NCI-H460 (cell line): ENCODE measurements around the gene SIT1. TPM values are rescaled to one million over a fixed set of nuclear protein-coding genes. Genes with fewer than 3 reads are reported as not detected.

Experiments used
- DNase-seq: peaks from one replicate; pipeline ENCODE4 v3.0.0-alpha.2; 2016; ENCODE audit warnings: low read depth; ENCODE audit errors: extremely low read depth
- total RNA-seq: library from RNA; depleted of rRNA; stranded (reverse); fragments of >200 nt; shearing (Covaris generic); gene quantifications from 2 replicates; pipeline ENCODE4 v1.2.3, GENCODE V29; 2014

The SIT1 gene
- total RNA-seq, 1 experiment from 2014 or later, result not detected

DNA sequence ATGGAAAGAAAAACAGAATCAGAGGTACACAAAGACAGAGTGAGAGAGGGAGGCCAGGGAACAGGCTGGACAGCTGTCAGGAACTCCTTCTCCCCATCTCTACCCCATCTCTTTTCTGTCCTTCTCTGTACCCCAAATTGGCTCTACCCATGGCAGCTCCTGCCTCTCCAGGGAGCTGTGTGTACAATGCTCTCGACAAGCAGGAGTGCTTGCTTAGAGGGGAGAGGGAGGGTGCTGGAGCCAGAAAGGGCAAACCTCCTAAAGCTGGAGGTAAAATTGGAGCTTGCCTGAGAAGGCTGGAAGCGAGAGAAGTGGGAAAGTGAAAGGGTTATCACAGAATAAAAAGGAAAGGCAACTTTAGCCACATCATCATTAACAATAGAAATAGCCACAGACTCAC, 32.6 kb upstream of the SIT1 start:
- DNase-seq, result no peak

DNA sequence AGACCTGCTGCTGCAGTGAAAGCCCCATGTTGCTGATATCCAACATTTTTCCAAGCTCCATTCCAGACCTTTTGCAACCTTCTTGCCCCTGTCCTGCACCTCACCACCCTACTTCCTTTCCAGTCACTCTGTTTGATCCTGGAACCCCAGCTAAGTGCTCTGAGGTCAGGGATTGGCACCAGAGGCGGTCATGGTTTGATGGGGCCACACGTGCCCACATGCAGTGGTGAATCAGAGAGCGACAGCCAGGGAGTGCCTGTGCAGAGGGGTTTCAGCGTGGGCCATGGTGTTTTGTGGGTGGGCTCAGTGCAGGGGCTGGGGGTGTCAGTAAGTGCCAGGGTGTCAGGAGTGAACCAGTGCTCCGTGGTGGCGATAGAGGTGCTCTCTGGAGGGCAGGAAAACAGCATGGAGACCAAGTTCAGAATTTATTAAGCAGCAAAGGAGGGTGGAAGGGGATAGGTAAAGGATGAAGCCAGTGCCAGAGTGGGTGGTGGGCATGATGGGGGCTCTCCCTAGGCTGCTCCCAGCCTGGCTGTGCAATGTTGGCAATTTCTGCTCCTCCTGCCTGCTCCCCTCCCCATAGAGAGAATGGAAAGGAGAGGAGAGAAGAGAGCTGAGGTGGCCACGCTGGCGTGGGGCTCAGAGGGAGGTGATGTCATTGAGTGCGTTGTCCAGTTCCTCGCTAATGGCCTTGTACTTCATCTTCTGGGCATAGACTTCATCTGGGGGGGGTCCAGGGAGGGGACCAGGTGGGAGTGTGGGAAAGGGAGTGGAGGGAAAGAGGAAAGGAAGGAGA, 32.0 kb upstream of the SIT1 start:
- DNase-seq, result no peak

DNA sequence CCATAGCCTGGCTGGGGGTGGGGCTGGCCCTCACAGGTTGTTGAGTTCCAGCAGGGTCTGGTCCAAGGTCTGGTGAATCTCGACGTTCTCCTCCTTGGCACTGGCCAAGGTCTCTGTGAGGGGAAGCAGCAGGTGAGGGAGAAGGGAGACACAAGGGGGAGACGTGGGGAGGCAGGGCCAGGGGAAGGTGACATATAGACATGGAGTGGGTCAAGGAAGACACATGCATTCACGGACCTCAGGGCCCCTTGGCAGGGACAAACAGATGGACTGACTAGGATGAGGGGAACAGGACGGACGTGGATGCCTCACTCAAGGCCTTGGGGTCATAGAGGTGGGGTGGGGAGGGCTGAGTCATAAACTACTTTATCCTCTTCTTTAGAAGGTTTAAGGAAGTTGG, 31.3 kb upstream of the SIT1 start:
- DNase-seq, result no peak

DNA sequence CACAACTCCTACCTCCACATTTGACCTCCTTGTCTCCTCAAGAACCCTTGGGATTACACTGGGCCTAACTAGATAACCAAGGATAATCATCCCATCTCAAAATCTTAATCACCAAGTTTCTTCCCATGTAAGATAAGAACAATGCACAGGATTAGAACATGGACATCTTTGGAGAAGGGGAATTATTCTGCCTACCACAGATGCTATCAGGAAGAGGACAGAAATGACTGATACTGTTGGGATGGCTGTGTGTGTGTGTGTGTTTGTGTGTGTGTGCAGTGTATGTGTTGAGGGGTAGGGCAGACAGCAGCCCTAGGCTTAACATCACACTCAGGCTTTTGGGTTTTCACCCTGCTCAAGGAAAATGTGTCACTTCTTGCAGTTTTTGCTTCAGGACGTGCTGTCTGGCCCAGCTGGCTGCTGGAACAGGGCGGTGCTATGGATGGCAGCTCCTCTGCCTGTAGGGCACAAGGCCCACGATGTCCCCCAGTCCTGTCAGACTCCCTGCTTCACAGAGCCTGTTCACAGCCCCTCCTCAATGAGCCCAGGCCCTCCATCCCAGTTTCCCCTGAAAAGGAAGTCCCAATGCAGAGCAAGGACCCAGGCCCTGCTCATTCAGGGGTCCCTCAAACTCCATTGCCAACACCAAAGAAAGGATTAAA, 30.7 kb upstream of the SIT1 start:
- DNase-seq, result no peak

DNA sequence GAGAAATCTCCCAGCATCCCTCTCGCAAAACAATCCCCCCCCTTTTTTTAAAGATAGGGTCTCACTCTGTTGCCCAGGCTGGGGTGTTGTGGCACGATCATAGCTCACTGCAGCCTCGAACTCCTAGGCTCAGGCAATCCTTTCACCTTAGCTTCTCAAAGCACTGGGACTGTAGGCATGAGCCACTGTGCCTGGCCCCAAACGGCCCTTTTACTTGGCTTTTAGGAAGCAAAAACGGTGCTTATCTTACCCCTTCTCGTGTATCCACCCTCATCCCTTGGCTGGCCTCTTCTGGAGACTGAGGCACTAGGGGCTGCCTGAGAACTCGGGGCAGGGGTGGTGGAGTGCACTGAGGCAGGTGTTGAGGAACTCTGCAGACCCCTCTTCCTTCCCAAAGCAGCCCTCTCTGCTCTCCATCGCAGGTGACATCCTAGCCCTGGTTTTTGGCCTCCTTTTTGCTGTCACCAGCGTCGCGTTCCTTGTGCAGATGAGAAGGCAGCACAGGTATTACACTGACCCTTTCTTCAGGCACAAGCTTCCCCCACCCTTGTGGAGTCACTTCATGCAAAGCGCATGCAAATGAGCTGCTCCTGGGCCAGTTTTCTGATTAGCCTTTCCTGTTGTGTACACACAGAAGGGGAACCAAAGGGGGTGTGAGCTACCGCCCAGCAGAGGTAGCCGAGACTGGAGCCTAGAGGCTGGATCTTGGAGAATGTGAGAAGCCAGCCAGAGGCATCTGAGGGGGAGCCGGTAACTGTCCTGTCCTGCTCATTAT, 29.8 kb upstream of the SIT1 start:
- DNase-seq, result no peak

DNA sequence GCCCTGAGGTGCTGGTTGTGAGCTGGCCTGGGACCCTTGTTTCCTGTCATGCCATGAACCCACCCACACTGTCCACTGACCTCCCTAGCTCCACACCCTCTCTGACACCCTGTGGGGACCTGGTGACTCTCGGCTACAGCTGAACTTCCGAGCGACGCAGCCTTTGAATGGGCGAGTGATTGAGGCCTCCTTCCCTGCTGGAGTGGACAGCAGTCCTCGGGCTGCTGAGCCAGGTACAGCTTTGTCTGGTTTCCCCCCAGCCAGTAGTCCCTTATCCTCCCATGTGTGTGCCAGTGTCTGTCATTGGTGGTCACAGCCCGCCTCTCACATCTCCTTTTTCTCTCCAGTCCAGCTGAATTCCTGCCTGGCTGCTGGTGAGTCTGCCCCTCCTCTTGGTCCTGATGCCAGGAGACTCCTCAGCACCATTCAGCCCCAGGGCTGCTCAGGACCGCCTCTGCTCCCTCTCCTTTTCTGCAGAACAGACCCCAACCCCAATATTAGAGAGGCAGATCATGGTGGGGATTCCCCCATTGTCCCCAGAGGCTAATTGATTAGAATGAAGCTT, 29.1 kb upstream of the SIT1 start:
- no peak for DNase-seq

DNA sequence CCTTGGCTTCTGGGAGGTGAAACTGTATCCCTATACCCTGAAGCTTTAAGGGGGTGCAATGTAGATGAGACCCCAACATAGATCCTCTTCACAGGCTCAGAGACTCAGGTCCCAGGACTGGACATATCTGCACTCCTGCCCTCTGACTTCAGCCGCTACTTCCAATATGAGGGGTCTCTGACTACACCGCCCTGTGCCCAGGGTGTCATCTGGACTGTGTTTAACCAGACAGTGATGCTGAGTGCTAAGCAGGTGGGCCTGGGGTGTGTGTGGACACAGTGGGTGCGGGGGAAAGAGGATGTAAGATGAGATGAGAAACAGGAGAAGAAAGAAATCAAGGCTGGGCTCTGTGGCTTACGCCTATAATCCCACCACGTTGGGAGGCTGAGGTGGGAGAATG, 28.4 kb upstream of the SIT1 start:
- DNase-seq, result no peak

DNA sequence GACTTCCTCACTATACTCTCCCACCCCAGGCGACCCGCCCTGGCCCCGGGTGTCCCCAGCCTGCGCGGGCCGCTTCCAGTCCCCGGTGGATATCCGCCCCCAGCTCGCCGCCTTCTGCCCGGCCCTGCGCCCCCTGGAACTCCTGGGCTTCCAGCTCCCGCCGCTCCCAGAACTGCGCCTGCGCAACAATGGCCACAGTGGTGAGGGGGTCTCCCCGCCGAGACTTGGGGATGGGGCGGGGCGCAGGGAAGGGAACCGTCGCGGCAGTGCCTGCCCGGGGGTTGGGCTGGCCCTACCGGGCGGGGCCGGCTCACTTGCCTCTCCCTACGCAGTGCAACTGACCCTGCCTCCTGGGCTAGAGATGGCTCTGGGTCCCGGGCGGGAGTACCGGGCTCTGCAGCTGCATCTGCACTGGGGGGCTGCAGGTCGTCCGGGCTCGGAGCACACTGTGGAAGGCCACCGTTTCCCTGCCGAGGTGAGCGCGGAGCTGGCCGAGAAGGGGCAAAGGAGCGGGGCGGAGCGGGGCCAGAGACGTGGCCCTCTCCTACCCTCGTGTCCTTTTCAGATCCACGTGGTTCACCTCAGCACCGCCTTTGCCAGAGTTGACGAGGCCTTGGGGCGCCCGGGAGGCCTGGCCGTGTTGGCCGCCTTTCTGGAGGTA, 25.1 kb upstream of the SIT1 start:
- no peak for DNase-seq

DNA sequence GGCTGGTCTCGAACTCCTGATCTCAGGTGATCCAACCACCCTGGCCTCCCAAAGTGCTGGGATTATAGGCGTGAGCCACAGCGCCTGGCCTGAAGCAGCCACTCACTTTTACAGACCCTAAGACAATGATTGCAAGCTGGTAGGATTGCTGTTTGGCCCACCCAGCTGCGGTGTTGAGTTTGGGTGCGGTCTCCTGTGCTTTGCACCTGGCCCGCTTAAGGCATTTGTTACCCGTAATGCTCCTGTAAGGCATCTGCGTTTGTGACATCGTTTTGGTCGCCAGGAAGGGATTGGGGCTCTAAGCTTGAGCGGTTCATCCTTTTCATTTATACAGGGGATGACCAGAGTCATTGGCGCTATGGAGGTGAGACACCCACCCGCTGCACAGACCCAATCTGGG, 24.5 kb upstream of the SIT1 start:
- DNase-seq, result no peak

DNA sequence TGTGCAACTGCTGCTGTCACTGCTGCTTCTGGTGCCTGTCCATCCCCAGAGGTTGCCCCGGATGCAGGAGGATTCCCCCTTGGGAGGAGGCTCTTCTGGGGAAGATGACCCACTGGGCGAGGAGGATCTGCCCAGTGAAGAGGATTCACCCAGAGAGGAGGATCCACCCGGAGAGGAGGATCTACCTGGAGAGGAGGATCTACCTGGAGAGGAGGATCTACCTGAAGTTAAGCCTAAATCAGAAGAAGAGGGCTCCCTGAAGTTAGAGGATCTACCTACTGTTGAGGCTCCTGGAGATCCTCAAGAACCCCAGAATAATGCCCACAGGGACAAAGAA, 23.3 kb upstream of the SIT1 start:
- no peak for DNase-seq

DNA sequence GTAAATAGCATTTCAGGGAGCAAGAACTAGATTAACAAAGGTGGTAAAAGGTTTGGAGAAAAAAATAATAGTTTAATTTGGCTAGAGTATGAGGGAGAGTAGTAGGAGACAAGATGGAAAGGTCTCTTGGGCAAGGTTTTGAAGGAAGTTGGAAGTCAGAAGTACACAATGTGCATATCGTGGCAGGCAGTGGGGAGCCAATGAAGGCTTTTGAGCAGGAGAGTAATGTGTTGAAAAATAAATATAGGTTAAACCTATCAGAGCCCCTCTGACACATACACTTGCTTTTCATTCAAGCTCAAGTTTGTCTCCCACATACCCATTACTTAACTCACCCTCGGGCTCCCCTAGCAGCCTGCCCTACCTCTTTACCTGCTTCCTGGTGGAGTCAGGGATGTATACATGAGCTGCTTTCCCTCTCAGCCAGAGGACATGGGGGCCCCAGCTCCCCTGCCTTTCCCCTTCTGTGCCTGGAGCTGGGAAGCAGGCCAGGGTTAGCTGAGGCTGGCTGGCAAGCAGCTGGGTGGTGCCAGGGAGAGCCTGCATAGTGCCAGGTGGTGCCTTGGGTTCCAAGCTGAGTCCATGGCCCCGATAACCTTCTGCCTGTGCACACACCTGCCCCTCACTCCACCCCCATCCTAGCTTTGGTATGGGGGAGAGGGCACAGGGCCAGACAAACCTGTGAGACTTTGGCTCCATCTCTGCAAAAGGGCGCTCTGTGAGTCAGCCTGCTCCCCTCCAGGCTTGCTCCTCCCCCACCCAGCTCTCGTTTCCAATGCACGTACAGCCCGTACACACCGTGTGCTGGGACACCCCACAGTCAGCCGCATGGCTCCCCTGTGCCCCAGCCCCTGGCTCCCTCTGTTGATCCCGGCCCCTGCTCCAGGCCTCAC, 22.6 kb upstream of the SIT1 start, which contains the start of gene CA9:
Gene CA9, plus strand, starts transcription at position 797 of the 893 bp plus-strand sequence. Its CDS starts 32 bp downstream, at position 829.
- DNase-seq, result no peak

DNA sequence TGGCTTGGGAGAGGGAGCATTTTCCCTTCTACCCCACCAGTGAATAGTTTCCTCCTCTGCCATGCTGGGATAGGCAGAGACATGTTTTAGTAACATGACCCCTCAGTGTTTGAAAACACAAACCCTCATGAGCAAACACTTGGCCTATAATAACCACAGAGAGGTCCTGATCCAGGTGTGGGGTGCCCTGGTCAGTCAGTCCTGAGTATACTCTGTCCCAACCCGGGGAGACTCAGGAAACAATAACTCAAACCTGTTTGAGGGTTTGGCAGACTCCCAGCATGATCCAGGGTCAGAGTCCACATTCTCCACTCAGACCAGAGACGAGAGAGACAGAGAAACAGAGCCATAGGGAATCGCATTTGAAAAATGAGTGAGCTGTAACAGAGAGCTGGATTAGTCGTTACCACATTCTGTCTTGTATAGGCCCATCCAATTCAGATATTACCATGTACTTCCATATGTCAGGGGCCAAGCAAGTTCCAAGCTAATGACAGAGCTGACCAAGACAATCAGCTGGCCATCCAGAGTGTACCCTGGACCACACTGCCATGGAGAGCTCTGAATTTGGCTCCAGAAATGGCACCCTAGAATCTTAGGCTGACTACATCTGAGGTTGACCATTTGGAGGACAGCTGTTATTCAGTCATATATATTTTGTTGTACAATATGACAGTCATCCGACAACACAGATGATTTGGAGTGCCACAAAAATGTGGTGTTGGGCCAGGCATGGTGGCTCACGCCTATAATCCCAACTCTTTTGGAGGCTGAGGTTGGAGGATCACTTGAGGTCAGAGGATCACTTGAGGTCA, 18.8 kb upstream of the SIT1 start:
- no peak for DNase-seq

DNA sequence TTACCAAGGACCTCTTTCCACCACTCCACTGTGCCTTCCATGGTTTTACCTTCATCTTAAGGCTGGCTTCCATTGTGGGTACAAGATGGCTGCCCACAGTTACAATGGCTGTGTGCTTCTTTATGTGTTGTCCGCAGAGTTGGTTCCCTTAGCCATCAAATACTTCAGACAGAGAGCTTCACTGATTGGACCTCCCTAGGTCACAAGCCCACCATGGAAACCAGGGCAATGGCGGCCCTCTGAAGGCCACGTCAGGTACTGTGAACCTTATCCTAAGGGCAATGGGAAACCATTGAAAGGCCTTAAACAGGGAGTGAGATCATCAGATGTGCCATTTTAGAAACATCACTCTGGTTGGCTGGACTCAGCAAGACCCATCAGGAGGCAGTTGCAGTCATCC, 17.2 kb upstream of the SIT1 start:
- no peak for DNase-seq

DNA sequence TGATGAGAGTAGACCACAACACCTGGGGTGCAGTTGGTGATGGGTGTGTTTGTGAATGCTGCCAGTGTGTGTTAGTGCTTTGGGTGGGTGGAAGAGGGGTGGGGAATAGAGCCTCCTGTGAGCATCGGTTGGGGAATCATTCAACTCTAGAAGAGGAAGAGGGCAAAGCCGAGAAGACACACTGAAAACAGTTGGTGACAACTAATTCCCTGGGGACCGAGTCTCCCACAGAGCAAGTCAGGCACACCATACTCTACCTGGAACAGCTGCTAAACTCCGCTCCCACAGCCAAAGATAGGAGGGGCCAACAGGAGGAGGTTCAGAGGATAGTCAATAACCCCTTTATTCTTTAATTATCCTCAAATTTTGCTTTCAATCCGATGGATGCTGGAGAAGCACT, 15.8 kb upstream of the SIT1 start:
- DNase-seq, result no peak

DNA sequence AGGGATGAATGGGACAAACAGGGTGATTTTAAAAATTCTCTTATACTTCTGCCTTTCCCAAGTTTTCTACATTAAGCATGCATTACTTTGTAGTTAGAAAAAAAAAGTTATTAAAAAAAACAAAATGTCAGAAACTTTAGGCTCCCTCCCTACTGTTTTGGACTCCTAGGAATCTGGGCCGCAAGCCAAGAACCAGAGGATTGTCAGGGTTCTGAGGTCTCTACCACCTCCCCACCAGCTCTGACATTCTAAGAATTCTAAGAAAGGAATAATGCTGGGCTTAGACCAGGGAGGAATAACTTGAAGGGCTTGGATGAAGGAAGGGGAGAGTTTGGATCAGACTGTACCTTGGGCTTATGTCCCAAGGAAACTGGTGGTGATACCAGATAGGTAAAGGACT, 15.3 kb upstream of the SIT1 start:
- DNase-seq, result no peak

DNA sequence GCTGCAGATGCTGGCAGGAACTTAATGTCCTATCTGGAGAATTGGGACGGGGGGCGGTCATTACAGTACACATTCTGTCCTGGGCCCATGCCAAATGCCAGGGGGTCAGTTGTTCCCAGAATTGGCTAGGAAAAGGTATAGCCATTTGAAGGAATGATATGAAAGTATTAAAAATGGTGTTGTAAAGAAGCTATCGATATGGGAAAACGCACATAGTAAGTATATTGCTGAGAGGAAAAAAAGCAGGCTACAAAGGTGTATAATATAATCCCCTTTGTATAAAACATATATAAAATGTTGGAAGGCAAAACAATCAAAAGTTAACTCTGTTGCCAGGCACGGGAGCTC, 14.7 kb upstream of the SIT1 start:
- DNase-seq, result no peak

DNA sequence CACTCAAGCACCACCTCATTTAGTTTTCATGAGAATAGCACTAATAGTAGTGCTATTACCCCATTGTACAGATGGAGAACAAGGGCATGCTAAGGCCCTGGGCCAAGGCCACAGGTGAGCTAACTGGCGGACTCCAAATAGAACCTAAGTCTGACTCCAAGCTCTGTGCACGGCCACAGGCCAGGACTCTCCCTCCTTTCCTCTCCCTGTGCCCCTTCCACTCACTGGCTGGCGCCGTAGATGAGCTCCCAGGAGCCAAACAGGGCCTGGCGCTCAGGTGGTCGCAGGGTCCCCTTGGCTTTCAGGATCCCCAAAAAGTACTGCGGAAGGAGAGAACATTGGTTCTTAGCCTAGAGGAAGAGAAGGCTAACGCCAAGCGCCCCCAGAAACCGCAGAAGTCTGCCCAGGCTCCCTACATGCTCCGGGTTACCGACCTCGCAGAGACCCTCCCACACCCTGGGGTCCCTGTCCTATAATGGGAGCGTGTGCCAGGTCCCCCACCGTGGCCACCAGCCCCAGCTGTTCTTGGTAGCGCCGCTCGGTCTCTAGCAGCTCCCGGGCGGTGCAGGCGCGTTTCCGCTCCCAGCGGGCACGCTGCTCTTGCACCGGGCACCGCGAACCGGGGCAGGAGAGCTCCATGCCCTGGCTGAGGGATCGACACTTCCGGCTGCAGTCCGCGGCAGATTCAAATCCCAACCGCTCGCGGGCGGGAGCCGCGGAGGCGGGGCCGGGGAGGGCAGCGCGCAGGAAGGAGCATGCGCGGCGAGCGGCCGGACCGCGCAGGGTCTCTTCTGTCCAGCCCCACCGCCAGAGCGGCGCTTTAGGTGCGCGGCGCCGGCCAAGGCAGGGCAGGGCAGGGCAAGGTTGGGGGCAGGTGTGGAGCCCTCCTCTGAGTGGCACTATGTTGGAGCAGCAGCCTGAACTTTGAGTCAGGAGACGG, 14.1 kb upstream of the SIT1 start, which contains the start of gene ARHGEF39:
Gene ARHGEF39, minus strand, starts transcription at position 665 of the 940 bp plus-strand sequence. Its CDS starts 26 bp downstream, at position 639.
- peak; percentile 76 for DNase-seq

DNA sequence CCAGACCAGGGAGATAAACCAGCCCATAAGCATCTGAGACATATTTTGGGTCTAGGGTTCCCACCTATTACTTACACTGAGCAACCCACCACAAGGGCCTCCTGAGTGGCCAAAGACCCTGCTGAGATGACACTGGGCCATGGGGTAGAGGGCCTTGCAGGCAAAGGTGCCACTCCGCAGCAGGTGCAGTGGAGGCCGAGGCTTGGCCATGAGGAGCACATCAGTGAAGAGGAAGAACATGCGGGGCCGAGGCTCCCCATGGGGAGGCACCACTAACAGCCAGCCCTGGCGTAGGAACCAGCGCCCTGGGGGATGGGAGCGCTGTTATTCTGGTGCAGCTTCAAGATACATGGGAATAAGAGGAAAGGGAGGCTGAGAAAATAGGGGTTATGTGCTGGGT, 11.7 kb upstream of the SIT1 start:
- DNase-seq, result no peak
